Body of pancreas (tissue), 4 donors: ENCODE results near the gene TTC31.

Experiments
- CTCF ChIP-seq, 7 experiments: fragments of 450-650 bp in 4 of 7; fragments of 200-600 bp in 3 of 7; sonication (generic) in 3 of 7; IDR thresholded peaks; one replicate each; pipeline ENCODE4 v1.5.1; 2016 to 2019; ENCODE audit warnings: antibody characterized with exemption in 7 of 7
- POLR2A ChIP-seq, 3 donors: fragments of 450-650 bp; IDR thresholded peaks; one replicate each; pipeline ENCODE4 v1.6.1; 2016; ENCODE audit warnings: antibody characterized with exemption in 3 of 3, mild to moderate bottlenecking in 2 of 3

DNA sequence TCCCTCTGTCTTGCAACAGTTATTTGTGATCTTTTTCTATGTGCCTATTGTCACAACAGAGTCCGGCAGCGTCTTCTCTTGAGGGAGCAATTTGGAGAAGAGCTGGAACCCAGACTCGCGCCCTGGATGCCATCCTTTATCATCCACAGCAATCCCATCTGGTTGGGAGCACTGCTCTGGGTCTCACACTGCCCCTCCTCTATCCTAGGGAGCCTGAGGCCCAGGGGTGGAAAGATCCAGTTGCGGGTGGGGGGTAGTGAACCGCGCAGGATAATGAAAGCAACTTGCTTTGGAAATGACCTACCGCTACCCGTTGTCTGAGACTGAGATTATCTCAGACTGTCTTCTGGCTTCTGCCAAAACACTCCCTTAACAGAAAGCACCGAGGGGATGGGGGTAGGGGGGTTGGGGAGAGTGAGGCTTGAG is 23.9 kb upstream of the TTC31 start:
- no peak for TF ChIP-seq CTCF (IDR thresholded peaks at IDR 0.05)
- no peak for TF ChIP-seq POLR2A (IDR thresholded peaks at IDR 0.05)
